Measurements from ENCODE around the gene SCARB1. TPM values are rescaled to one million over a fixed set of nuclear protein-coding genes. Genes with fewer than 3 reads are reported as not detected.

Gene SCARB1
- total and polyA plus RNA-seq, 2 of the 13 experiments (the other 11 are each of a cell fraction or from before 2014, with no cell fraction given): 63.4 to 160 TPM

DNA sequence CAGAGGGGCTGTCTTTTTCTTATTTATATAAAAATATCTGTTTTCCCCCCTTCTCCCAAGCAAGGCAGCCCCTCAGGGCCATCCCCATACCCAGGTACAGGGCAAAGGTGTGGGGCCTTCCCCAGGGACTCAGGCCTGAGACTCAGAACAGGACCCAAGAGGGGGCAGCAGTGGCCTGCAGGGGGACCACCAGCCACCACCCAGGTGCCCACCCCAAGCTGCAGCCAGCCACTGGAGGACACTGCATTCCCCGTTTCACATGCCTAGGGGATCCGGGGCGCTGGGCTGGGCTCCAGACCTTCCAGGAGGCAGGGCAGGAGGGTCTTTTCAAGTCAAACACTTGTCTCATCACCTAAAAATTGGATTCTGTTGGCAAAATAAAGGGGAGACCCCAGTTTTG, 83.3 kb downstream of the SCARB1 start:
- H3K79me2 ChIP-seq (ENCODE audit: insufficient read depth, low read length): no peaks in the 10 kb centered on the region
- H3K36me3 ChIP-seq (replicated peaks in 1 of 2; ENCODE audit: control insufficient read depth in 1 of 2, insufficient read depth in 2 of 2, low read length in 2 of 2): peaks cover 16 to 29% of the 10 kb centered on the region in 2 experiments; a peak in 4 of 5 replicates
- peaks cover 47% of the 10 kb centered on the region for H3K4me1 ChIP-seq (ENCODE audit: insufficient read depth, low read length)
- WGBS (ENCODE audit: low lambda C conversion rate): 95% methylated on average over 3 of the region's 3 CpGs
- H2AFZ ChIP-seq (ENCODE audit: low read length): no peak overlapping the region
- in situ Hi-C loops (cut with HindIII; ENCODE audit: extremely low pct_ligation_motif_present, low pct_unique_long_range_greater_than_20kb) (no loop called here), intact Hi-C loops (cut with micrococcal nuclease; ENCODE audit: unreplicated experiment) (no loop called here)
- ChIA-PET POLR2A (interaction anchor here (1.0 to 1.1 kb wide), 2 partner anchors 48 to 126 kb away, joined by 3 read pairs; no protein-coding TSS in a partner anchor), CTCF (ENCODE audit: low intra/inter-chr PET ratio, low total read pairs) (no interaction called here)
- H3K27me3 ChIP-seq (ENCODE audit: control insufficient read depth in 1 of 2, insufficient read depth in 2 of 2, low read length in 2 of 2): no peaks in the 10 kb centered on the region
- ATAC-seq (no peak), FAIRE-seq (no peak), DNase-seq (ENCODE audit: low spot score) (no peak)
- H4K20me1 ChIP-seq (ENCODE audit: insufficient read depth, low read length): no peaks in the 10 kb centered on the region
- no peak overlapping the region for H3K4me2 ChIP-seq (ENCODE audit: low read depth, low read length)
- H3K27ac ChIP-seq (ENCODE audit: extremely low read length, insufficient read depth, low read length): no peak overlapping the region
- H3K9me3 ChIP-seq (ENCODE audit: low read length): no peaks in the 10 kb centered on the region
- no peak overlapping the region for H3K4me3 ChIP-seq (replicated peaks in 1 of 3; ENCODE audit: insufficient read depth in 1 of 3, low read depth in 2 of 3, low read length in 3 of 3)
- H3K9ac ChIP-seq (ENCODE audit: insufficient read depth, low read depth, low read length): no peak overlapping the region
- no peak for TF ChIP-seq ZNF224 (CRISPR knock-in tag; IDR thresholded peaks at IDR 0.05)
- TF ChIP-seq, protein P1, sequence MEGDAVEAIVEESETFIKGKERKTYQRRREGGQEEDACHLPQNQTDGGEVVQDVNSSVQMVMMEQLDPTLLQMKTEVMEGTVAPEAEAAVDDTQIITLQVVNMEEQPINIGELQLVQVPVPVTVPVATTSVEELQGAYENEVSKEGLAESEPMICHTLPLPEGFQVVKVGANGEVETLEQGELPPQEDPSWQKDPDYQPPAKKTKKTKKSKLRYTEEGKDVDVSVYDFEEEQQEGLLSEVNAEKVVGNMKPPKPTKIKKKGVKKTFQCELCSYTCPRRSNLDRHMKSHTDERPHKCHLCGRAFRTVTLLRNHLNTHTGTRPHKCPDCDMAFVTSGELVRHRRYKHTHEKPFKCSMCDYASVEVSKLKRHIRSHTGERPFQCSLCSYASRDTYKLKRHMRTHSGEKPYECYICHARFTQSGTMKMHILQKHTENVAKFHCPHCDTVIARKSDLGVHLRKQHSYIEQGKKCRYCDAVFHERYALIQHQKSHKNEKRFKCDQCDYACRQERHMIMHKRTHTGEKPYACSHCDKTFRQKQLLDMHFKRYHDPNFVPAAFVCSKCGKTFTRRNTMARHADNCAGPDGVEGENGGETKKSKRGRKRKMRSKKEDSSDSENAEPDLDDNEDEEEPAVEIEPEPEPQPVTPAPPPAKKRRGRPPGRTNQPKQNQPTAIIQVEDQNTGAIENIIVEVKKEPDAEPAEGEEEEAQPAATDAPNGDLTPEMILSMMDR (CRISPR knock-in tag; IDR thresholded peaks at IDR 0.05): 0 out of 2 replicates have a peak, but pooled peaks have one; percentile 29
- BruUV-seq (replicated peaks): no TSS peak

DNA sequence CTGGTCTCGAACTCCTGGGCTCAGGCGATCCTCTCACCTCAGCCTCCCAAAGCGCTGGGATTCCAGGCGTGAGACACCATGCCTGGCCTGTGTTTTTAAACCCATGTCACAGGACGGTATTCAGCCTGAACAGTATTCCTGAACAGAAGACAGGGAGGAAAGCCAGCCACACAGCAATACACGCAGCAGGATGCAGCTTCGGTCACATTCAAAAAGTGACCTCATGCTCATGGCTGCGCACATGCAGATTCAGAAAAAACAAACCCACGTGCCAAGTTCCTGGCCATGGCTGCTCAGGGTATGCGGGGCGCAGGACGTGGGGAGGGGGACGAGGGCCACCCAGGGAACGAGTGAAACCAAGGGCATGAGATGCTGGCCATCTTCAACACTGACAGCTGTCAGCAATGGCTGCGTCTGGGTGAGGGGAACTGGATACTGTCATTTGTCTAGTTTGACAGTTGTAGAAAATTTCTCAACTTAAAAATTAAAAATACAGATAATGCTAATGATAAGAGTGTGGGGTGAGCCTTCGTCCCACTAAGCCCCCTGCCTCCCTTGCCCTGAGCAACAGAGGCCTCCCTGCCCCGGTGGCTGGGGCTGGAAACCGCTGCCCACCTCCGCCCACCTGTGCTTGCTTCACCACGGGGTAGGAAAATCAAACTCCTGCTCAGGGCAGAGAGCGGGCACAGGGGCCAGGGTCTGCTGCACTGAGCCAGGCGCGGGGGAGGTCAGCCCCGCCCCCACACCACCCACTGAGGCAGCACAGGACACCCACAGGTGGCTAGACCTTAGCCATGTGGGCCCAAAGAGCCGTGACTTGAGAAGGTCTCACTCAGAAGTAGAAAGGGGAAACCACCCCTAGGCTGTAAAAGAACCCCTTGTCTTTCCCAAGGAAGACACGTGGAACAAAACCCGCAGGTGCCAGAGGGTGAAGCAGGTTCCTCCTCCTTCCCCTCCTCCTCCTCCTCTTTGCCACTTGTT, 84.2 kb downstream of the SCARB1 start:
- ChIA-PET POLR2A (interaction anchor here (1.0 to 2.4 kb wide), 3 partner anchors 49 to 127 kb away, joined by 3 to 11 read pairs (median 3); no protein-coding TSS in a partner anchor), CTCF (ENCODE audit: low intra/inter-chr PET ratio, low total read pairs) (no interaction called here)
- Histone ChIP-seq H3K4me1 (ENCODE audit: insufficient read depth, low read length) (peaks cover 56% of the 10 kb centered on the region), H3K27ac (ENCODE audit: extremely low read length, insufficient read depth, low read length) (no peak overlapping the region), H2AFZ (ENCODE audit: low read length) (no peak overlapping the region), H3K9me3 (ENCODE audit: low read length) (no peaks in the 10 kb centered on the region), H3K36me3 (replicated peaks in 1 of 2; ENCODE audit: control insufficient read depth in 1 of 2, insufficient read depth in 2 of 2, low read length in 2 of 2) (peaks cover 8 to 20% of the 10 kb centered on the region in 2 experiments; a peak in 4 of 5 replicates), H3K79me2 (ENCODE audit: insufficient read depth, low read length) (no peaks in the 10 kb centered on the region), H4K20me1 (ENCODE audit: insufficient read depth, low read length) (no peaks in the 10 kb centered on the region), H3K4me2 (ENCODE audit: low read depth, low read length) (no peak overlapping the region), H3K9ac (ENCODE audit: insufficient read depth, low read depth, low read length) (no peak overlapping the region), H3K4me3 (replicated peaks in 1 of 3; ENCODE audit: insufficient read depth in 1 of 3, low read depth in 2 of 3, low read length in 3 of 3) (no peak overlapping the region), H3K27me3 (ENCODE audit: control insufficient read depth in 1 of 2, insufficient read depth in 2 of 2, low read length in 2 of 2) (no peaks in the 10 kb centered on the region)
- in situ Hi-C loops (cut with HindIII; ENCODE audit: extremely low pct_ligation_motif_present, low pct_unique_long_range_greater_than_20kb) (loop anchor here (10.0 kb wide), 1 partner anchor 735 kb away; no protein-coding TSS in a partner anchor), intact Hi-C loops (cut with micrococcal nuclease; ENCODE audit: unreplicated experiment) (loop anchor here (5.0 to 10.0 kb wide), 4 partner anchors 43 to 415 kb away; partner anchors contain the start of gene NCOR2)
- DNase-seq (ENCODE audit: low spot score) (no peak), FAIRE-seq (no peak), ATAC-seq (no peak)
- WGBS (ENCODE audit: low lambda C conversion rate): 91% methylated on average over 19 of the region's 27 CpGs
- no TSS peak for BruUV-seq (replicated peaks)
- TF ChIP-seq KLF16 (CRISPR knock-in tag; IDR thresholded peaks at IDR 0.05) (no peak), FIP1L1 (IDR thresholded peaks at IDR 0.05; ENCODE audit: borderline replicate concordance, insufficient read depth, low read depth, low read length) (no peak), ZNF713 (CRISPR knock-in tag; IDR thresholded peaks at IDR 0.05) (no peak), MAFF (IDR thresholded peaks at IDR 0.05; ENCODE audit: low read depth, low read length) (no peak), RBM22 (optimal IDR thresholded peaks at IDR 0.05; ENCODE audit: low read length) (peak; percentile 3), KDM4B (CRISPR knock-in tag; IDR thresholded peaks at IDR 0.05) (no peak)
- TF ChIP-seq, protein P2, sequence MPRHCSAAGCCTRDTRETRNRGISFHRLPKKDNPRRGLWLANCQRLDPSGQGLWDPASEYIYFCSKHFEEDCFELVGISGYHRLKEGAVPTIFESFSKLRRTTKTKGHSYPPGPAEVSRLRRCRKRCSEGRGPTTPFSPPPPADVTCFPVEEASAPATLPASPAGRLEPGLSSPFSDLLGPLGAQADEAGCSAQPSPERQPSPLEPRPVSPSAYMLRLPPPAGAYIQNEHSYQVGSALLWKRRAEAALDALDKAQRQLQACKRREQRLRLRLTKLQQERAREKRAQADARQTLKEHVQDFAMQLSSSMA (CRISPR knock-in tag; IDR thresholded peaks at IDR 0.05): no peak
- TF ChIP-seq, protein P3, sequence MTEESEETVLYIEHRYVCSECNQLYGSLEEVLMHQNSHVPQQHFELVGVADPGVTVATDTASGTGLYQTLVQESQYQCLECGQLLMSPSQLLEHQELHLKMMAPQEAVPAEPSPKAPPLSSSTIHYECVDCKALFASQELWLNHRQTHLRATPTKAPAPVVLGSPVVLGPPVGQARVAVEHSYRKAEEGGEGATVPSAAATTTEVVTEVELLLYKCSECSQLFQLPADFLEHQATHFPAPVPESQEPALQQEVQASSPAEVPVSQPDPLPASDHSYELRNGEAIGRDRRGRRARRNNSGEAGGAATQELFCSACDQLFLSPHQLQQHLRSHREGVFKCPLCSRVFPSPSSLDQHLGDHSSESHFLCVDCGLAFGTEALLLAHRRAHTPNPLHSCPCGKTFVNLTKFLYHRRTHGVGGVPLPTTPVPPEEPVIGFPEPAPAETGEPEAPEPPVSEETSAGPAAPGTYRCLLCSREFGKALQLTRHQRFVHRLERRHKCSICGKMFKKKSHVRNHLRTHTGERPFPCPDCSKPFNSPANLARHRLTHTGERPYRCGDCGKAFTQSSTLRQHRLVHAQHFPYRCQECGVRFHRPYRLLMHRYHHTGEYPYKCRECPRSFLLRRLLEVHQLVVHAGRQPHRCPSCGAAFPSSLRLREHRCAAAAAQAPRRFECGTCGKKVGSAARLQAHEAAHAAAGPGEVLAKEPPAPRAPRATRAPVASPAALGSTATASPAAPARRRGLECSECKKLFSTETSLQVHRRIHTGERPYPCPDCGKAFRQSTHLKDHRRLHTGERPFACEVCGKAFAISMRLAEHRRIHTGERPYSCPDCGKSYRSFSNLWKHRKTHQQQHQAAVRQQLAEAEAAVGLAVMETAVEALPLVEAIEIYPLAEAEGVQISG (CRISPR knock-in tag; IDR thresholded peaks at IDR 0.05): no peak
